IMR-90 (cell line): ENCODE data around the gene GLIS1. TPM values are rescaled to one million over a fixed set of nuclear protein-coding genes. Genes with fewer than 3 reads are reported as not detected.

ENCODE experiments used
- ATAC-seq: fragments of 200-7000 bp; cut with Tn5 transposase; 2 replicates; pipeline ENCODE4 v1.9.1; 2020; ENCODE audit warnings: low read depth, mild to moderate bottlenecking, moderate library complexity
- BruUV-seq: library from RNA; stranded (reverse); fragments of 400-500 nt; replicated peaks from 2 replicates; lab custom pipeline; 2021; lab: Mats Ljungman, UMichigan
- CTCF ChIA-PET: fragments of 300-600 bp; formaldehyde crosslinking; extraction: SDS; loops from one replicate; lab custom pipeline; 2021; ENCODE audit warnings: antibody characterized with exemption; lab: Yijun Ruan, JAX
- POLR2A ChIA-PET: fragments of 300-600 bp; sonication (Branson Sonifier 250); formaldehyde crosslinking; loops from one replicate; lab custom pipeline; 2022; ENCODE audit warnings: antibody characterized with exemption; ENCODE audit not compliant: unreplicated experiment; lab: Charles Lee
- DNase-seq: peaks from one replicate; pipeline ENCODE4 v3.0.0; 2013
- H2AFZ ChIP-seq: replicated peaks from 2 replicates; pipeline ENCODE3; 2013; ENCODE audit warnings: low read length, mild to moderate bottlenecking; ENCODE audit not compliant: poor library complexity
- H2AK5ac ChIP-seq: 2 replicates; pipeline ENCODE4 v1.6.1; 2013; ENCODE audit warnings: low read depth, low read length, inconsistent platforms
- H2AK9ac ChIP-seq: replicated peaks from 2 replicates; pipeline ENCODE3; 2013; ENCODE audit warnings: mild to moderate bottlenecking, low read depth, low read length, moderate library complexity; ENCODE audit not compliant: poor library complexity
- H2BK120ac ChIP-seq: 2 replicates; pipeline ENCODE4 v1.6.1; 2013; ENCODE audit warnings: low read depth, low read length, inconsistent platforms
- H2BK15ac ChIP-seq: 3 replicates; pipeline ENCODE4 v1.6.1; 2013; ENCODE audit warnings: low read depth, low read length, inconsistent platforms
- H2BK20ac ChIP-seq: 2 replicates; pipeline ENCODE4 v1.6.1; 2013; ENCODE audit warnings: low read depth, mild to moderate bottlenecking, inconsistent platforms, low read length, moderate library complexity
- H2BK5ac ChIP-seq: 2 replicates; pipeline ENCODE4 v1.6.1; 2013; ENCODE audit warnings: mild to moderate bottlenecking, low read depth, low read length, inconsistent platforms; ENCODE audit not compliant: poor library complexity, severe bottlenecking
- H3K14ac ChIP-seq: replicated peaks from 2 replicates; pipeline ENCODE4 v1.6.1; 2013; ENCODE audit warnings: low read depth, low read length, inconsistent platforms
- H3K18ac ChIP-seq: 2 replicates; pipeline ENCODE4 v1.6.1; 2013; ENCODE audit warnings: low read depth, low read length, control low read depth
- H3K23ac ChIP-seq: 2 replicates; pipeline ENCODE4 v1.6.1; 2013; ENCODE audit warnings: low read depth, low read length, inconsistent platforms
- H3K27ac ChIP-seq: 2 replicates; pipeline ENCODE4 v1.5.1; 2013; ENCODE audit warnings: mild to moderate bottlenecking, control low read depth, low read length; ENCODE audit not compliant: insufficient read depth
- H3K27me3 ChIP-seq: 2 replicates; pipeline ENCODE4 v1.6.1; 2013; ENCODE audit warnings: low read length; ENCODE audit not compliant: control insufficient read depth, insufficient read depth
- H3K36me3 ChIP-seq: 2 replicates; pipeline ENCODE4 v1.6.1; 2013; ENCODE audit warnings: low read length, mixed read lengths; ENCODE audit not compliant: control insufficient read depth, insufficient read depth
- H3K4ac ChIP-seq: 2 replicates; pipeline ENCODE4 v1.6.1; 2013; ENCODE audit warnings: low read depth, low read length, inconsistent platforms
- H3K4me1 ChIP-seq: 2 replicates; pipeline ENCODE4 v1.6.1; 2013; ENCODE audit warnings: low read length, mixed read lengths; ENCODE audit not compliant: control insufficient read depth, insufficient read depth
- H3K4me2 ChIP-seq: 2 replicates; pipeline ENCODE4 v1.6.1; 2013; ENCODE audit warnings: low read depth, mild to moderate bottlenecking, control low read depth, low read length, moderate library complexity
- H3K4me3 ChIP-seq: 2 replicates; pipeline ENCODE4 v1.5.1; 2013; ENCODE audit warnings: low read depth, mild to moderate bottlenecking, control low read depth, low read length, moderate library complexity; ENCODE audit not compliant: insufficient read depth
- H3K56ac ChIP-seq: 2 replicates; pipeline ENCODE4 v1.6.1; 2013; ENCODE audit warnings: low read length, inconsistent platforms; ENCODE audit not compliant: insufficient read depth; ENCODE audit errors: extremely low read depth
- H3K79me1 ChIP-seq, 2 experiments: 2 replicates each; pipeline ENCODE4 v1.6.1; 2013; ENCODE audit warnings: low read length in 2 of 2, inconsistent platforms in 1 of 2, low read depth in 1 of 2
- H3K9ac ChIP-seq: 2 replicates; pipeline ENCODE4 v1.6.1; 2013; ENCODE audit warnings: low read depth, low read length, control low read depth
- H3K9me1 ChIP-seq: 2 replicates; pipeline ENCODE4 v1.6.1; 2013; ENCODE audit warnings: low read length, inconsistent platforms; ENCODE audit not compliant: insufficient read depth
- H3K9me3 ChIP-seq: 2 replicates; pipeline ENCODE4 v1.6.1; 2013; ENCODE audit warnings: low read length; ENCODE audit not compliant: control insufficient read depth, insufficient read depth
- H4K20me1 ChIP-seq: 2 replicates; pipeline ENCODE4 v1.6.1; 2013; ENCODE audit warnings: low read length, inconsistent platforms; ENCODE audit not compliant: insufficient read depth
- H4K5ac ChIP-seq: 2 replicates; pipeline ENCODE4 v1.6.1; 2013; ENCODE audit warnings: mild to moderate bottlenecking, low read depth, low read length, control low read depth
- H4K8ac ChIP-seq, 2 experiments: 2 replicates each; pipeline ENCODE4 v1.6.1; 2013; ENCODE audit warnings: low read depth in 2 of 2, low read length in 2 of 2, control low read depth in 1 of 2, inconsistent platforms in 1 of 2
- H4K91ac ChIP-seq: 2 replicates; pipeline ENCODE4 v1.6.1; 2013; ENCODE audit warnings: low read depth, low read length, inconsistent platforms; ENCODE audit not compliant: insufficient read depth
- CEBPB ChIP-seq: IDR thresholded peaks from 2 replicates; pipeline ENCODE4 v1.6.1; 2012; ENCODE audit warnings: low read depth, low read length, improper control_type of control experiment
- CHD1 ChIP-seq: IDR thresholded peaks from 2 replicates; pipeline ENCODE4 v1.6.1; 2012; ENCODE audit warnings: low read depth, low read length, improper control_type of control experiment
- CTCF ChIP-seq: conservative IDR thresholded peaks from 2 replicates; pipeline ENCODE4 v1.5.1; 2012; ENCODE audit warnings: mild to moderate bottlenecking, low read depth, low read length, improper control_type of control experiment
- ELK1 ChIP-seq: fragments of 150-350 bp; IDR thresholded peaks from 2 replicates; pipeline ENCODE4 v1.6.1; 2016; ENCODE audit warnings: low read depth, mild to moderate bottlenecking, low read length, moderate library complexity, borderline replicate concordance
- FOS ChIP-seq: fragments of 150-350 bp; IDR thresholded peaks from 2 replicates; pipeline ENCODE4 v1.6.1; 2016; ENCODE audit warnings: low read depth, low read length
- MAFK ChIP-seq: IDR thresholded peaks from 2 replicates; pipeline ENCODE4 v1.6.1; 2012; ENCODE audit warnings: low read depth, low read length, improper control_type of control experiment
- MAZ ChIP-seq: IDR thresholded peaks from 2 replicates; pipeline ENCODE4 v1.6.1; 2012; ENCODE audit warnings: low read depth, mild to moderate bottlenecking, low read length, improper control_type of control experiment, moderate library complexity, borderline replicate concordance
- MXI1 ChIP-seq: IDR thresholded peaks from 2 replicates; pipeline ENCODE4 v1.6.1; 2012; ENCODE audit warnings: low read depth, mild to moderate bottlenecking, low read length, moderate library complexity, borderline replicate concordance
- NFE2L2 ChIP-seq: fragments of 150-350 bp; IDR thresholded peaks from 2 replicates; pipeline ENCODE4 v1.6.1; 2016; ENCODE audit warnings: low read depth, mild to moderate bottlenecking, low read length
- RCOR1 ChIP-seq: IDR thresholded peaks from 2 replicates; pipeline ENCODE4 v1.6.1; 2012; ENCODE audit warnings: mild to moderate bottlenecking, low read length, improper control_type of control experiment; ENCODE audit not compliant: insufficient replicate concordance
- RFX5 ChIP-seq: IDR thresholded peaks from 2 replicates; pipeline ENCODE4 v1.8.0; 2012; ENCODE audit warnings: low read depth, mild to moderate bottlenecking, low read length, moderate library complexity
- SMC3 ChIP-seq: fragments of 150-350 bp; IDR thresholded peaks from 2 replicates; pipeline ENCODE4 v1.6.1; 2016; ENCODE audit warnings: low read depth, mild to moderate bottlenecking, antibody characterized with exemption, low read length, moderate library complexity
- USF2 ChIP-seq: fragments of 150-350 bp; IDR thresholded peaks from 2 replicates; pipeline ENCODE4 v1.6.1; 2017; ENCODE audit warnings: mild to moderate bottlenecking, antibody characterized with exemption, low read length, low read depth
- WGBS, 2 experiments: methylation state at CpG; one replicate each; pipeline versions ENCODE4 v1.1.5 to v1.1.7; 2013; ENCODE audit warnings: missing lambda C conversion rate in 2 of 2; ENCODE audit not compliant: insufficient read length in 1 of 2; ENCODE audit errors: extremely low coverage in 2 of 2; 5-methylcytosine and 5-hydroxymethylcytosine counted together
- dilution Hi-C: fragments of 300-500 bp; cut with HindIII; formaldehyde crosslinking; loops from one replicate; pipeline ENCODE4 v1.14.3; 2018; ENCODE audit warnings: low sequenced_read_pairs; ENCODE audit not compliant: unreplicated experiment
- in situ Hi-C: fragments of 300-500 bp; cut with MboI; formaldehyde crosslinking; loops from 3 replicates; pipeline ENCODE4 v1.14.3; 2019; ENCODE audit warnings: low sequenced_read_pairs, inconsistent platforms, mixed read lengths
- intact Hi-C: fragments of 100-400 bp; cut with micrococcal nuclease; formaldehyde crosslinking; loops from 2 replicates; pipeline ENCODE4 v1.10.0; 2022
- polyA plus RNA-seq, 3 experiments: library from polyadenylated mRNA; depleted of rRNA; stranded (reverse); fragments of >200 nt; gene quantifications; 2 replicates each; pipeline ENCODE4 v1.2.3, GENCODE V29; 2012; ENCODE audit warnings: low replicate concordance in 1 of 3
- total RNA-seq: library from RNA; depleted of rRNA; stranded (reverse); fragments of >200 nt; gene quantifications from 2 replicates; pipeline ENCODE4 v1.2.3, GENCODE V29; 2012

The GLIS1 gene
- total and polyA plus RNA-seq, 2 of the 4 experiments (the other 2 are of a cell fraction): 0.18 to 2.3 TPM

GRCh38 chr1:53541761-53542550, 197.0 kb downstream of the GLIS1 start:
- POLR2A ChIA-PET: no interaction called here
- intact Hi-C loops: no loop called here
- H2AK5ac ChIP-seq: peak overlapping the region; percentile 99
- H3K27me3 ChIP-seq: no peaks in the 10 kb centered on the region
- H2AFZ ChIP-seq: peak overlapping the region; percentile 91
- H2BK120ac ChIP-seq: peak overlapping the region; percentile 99
- H3K27ac ChIP-seq: peak overlapping the region; percentile 92
- H3K9ac ChIP-seq: peak overlapping the region; percentile 19
- H3K23ac ChIP-seq: peak overlapping the region; percentile 89
- peak overlapping the region; percentile 96 for H2BK5ac ChIP-seq
- peak overlapping the region; percentile 77 to 90 for H4K8ac ChIP-seq
- peak overlapping the region; percentile 99; the same call in 2 of the 3 replicates for H2BK15ac ChIP-seq
- peak overlapping the region; percentile 98 for H2AK9ac ChIP-seq
- H3K4me3 ChIP-seq: no peak overlapping the region
- H3K18ac ChIP-seq: peak overlapping the region; percentile 86
- H3K79me1 ChIP-seq: peaks cover 0 to 25% of the 10 kb centered on the region in 2 experiments; a peak in 2 of 4 replicates
- H2BK20ac ChIP-seq: peak overlapping the region; percentile 96
- peaks cover 32% of the 10 kb centered on the region for H3K9me1 ChIP-seq
- in situ Hi-C loops: no loop called here
- H4K20me1 ChIP-seq: no peaks in the 10 kb centered on the region
- dilution Hi-C loops: no loop called here
- peak overlapping the region; percentile 79 for H4K5ac ChIP-seq
- H3K4me1 ChIP-seq: peaks cover 41% of the 10 kb centered on the region
- peak overlapping the region; percentile 51 for H3K56ac ChIP-seq
- H3K4me2 ChIP-seq: peak overlapping the region; percentile 61
- peak; percentile 90 for DNase-seq
- H3K14ac ChIP-seq: peak overlapping the region; percentile 97
- no TSS peak for BruUV-seq
- H4K91ac ChIP-seq: peak overlapping the region; percentile 99
- 0% methylated on average over 4 of the region's 15 CpGs; no CpG with 5 or more reads in 1 of the 2 experiments for WGBS, 2 experiments
- H3K36me3 ChIP-seq: no peaks in the 10 kb centered on the region
- CTCF ChIA-PET: interaction anchor here (0.7 to 0.9 kb wide), 2 partner anchors 11 to 30 kb away, joined by 3 to 4 read pairs; no protein-coding TSS in a partner anchor
- peak overlapping the region; percentile 99 for H3K4ac ChIP-seq
- ATAC-seq: peak; percentile 80
- H3K9me3 ChIP-seq: no peaks in the 10 kb centered on the region
- no peak for TF ChIP-seq MAZ
- no peak; the same call in 1 of the 2 replicates for TF ChIP-seq CHD1
- TF ChIP-seq NFE2L2: peak; percentile 97
- peak; percentile 76 for TF ChIP-seq MAFK
- TF ChIP-seq RFX5: no peak
- peak; percentile 88 for TF ChIP-seq FOS
- TF ChIP-seq RCOR1: no peak
- TF ChIP-seq CTCF: peak; percentile 38
- TF ChIP-seq CEBPB: peak; percentile 82
- no peak for TF ChIP-seq SMC3
- TF ChIP-seq USF2: no peak
- 0 out of 2 replicates have a peak, but pooled peaks have one; percentile 24 for TF ChIP-seq MXI1
- TF ChIP-seq ELK1: no peak
